Thoracic aorta (tissue), 2 donors: ENCODE data around the gene ELL. TPM values are rescaled to one million over a fixed set of nuclear protein-coding genes. Genes with fewer than 3 reads are reported as not detected.

Experiments
- ATAC-seq: fragments of 150-250 bp; one replicate; pipeline ENCODE4 v1.8.0; 2017; ENCODE audit warnings: low read depth; ENCODE audit not compliant: insufficient number of reproducible peaks, low FRiP score
- DNase-seq: peaks from one replicate; pipeline ENCODE4 v3.0.0-alpha.2; 2020; ENCODE audit warnings: low spot score
- H3K27ac ChIP-seq, 2 donors: fragments of 200-600 bp; sonication (generic); 1 replicate in 1 of 2; 2 replicates in 1 of 2; pipeline ENCODE4 v1.5.1; 2016; ENCODE audit warnings: mild to moderate bottlenecking in 2 of 2, moderate library complexity in 2 of 2
- H3K27me3 ChIP-seq: fragments of 200-600 bp; sonication (generic); replicated peaks from 2 replicates; pipeline ENCODE4 v1.6.0; 2016; ENCODE audit warnings: mild to moderate bottlenecking; ENCODE audit not compliant: insufficient read depth
- H3K36me3 ChIP-seq: fragments of 200-600 bp; sonication (generic); one replicate; pipeline ENCODE4 v1.5.1; 2016
- H3K4me1 ChIP-seq, 2 donors: fragments of 200-600 bp; sonication (generic); 1 replicate in 1 of 2; 2 replicates in 1 of 2; pipeline versions ENCODE4 v1.5.1 to v1.6.0; 2016; ENCODE audit warnings: low read depth in 2 of 2, mild to moderate bottlenecking in 1 of 2; ENCODE audit not compliant: control insufficient read depth in 1 of 2
- H3K4me3 ChIP-seq: fragments of 200-600 bp; sonication (generic); 2 replicates; pipeline ENCODE4 v1.5.1; 2016; ENCODE audit warnings: mild to moderate bottlenecking
- H3K9me3 ChIP-seq: fragments of 200-600 bp; sonication (generic); 2 replicates; pipeline ENCODE4 v1.5.1; 2016
- CTCF ChIP-seq: fragments of 200-600 bp; sonication (generic); IDR thresholded peaks from one replicate; pipeline ENCODE4 v1.5.1; 2019; ENCODE audit warnings: antibody characterized with exemption
- total RNA-seq, 2 donors: library from RNA; depleted of rRNA; stranded (reverse); fragments of >200 nt; gene quantifications; one replicate each; pipeline versions ENCODE4 v1.1.0 to v1.2.3, GENCODE V29; 2016

Gene ELL
- total RNA-seq, 2 donors from 2014 or later: 28.3 to 35.0 TPM

GRCh38 chr19:18456279-18456678 lies 65.6 kb downstream of the ELL start:
- peak overlapping the region; percentile 29 to 42 for H3K27ac ChIP-seq
- TF ChIP-seq CTCF: no peak
- H3K27me3 ChIP-seq: no peaks in the 10 kb centered on the region
- H3K4me3 ChIP-seq: no peak overlapping the region
- no peaks in the 10 kb centered on the region for H3K9me3 ChIP-seq
- DNase-seq: no peak
- H3K4me1 ChIP-seq: peaks cover 20 to 34% of the 10 kb centered on the region in 2 donors
- H3K36me3 ChIP-seq: peaks cover 19% of the 10 kb centered on the region
- ATAC-seq: no peak

GRCh38 chr19:18453269-18454024 lies 68.4 kb downstream of the ELL start:
- H3K4me1 ChIP-seq: peaks cover 4 to 27% of the 10 kb centered on the region in 2 donors
- DNase-seq (no peak), ATAC-seq (no peak)
- H3K4me3 ChIP-seq: no peak overlapping the region
- TF ChIP-seq CTCF: no peak
- peaks cover 40% of the 10 kb centered on the region for H3K36me3 ChIP-seq
- H3K27ac ChIP-seq: no peak overlapping the region
- H3K27me3 ChIP-seq: no peaks in the 10 kb centered on the region
- no peaks in the 10 kb centered on the region for H3K9me3 ChIP-seq

- H3K9me3 ChIP-seq: no peaks in the 10 kb centered on the region
- H3K27me3 ChIP-seq: no peaks in the 10 kb centered on the region
- H3K36me3 ChIP-seq: peaks cover 46% of the 10 kb centered on the region
- DNase-seq: no peak
- no peak for TF ChIP-seq CTCF
- H3K27ac ChIP-seq: no peak overlapping the region
- no peak for ATAC-seq
- peaks cover 4 to 19% of the 10 kb centered on the region in 2 donors for H3K4me1 ChIP-seq
- H3K4me3 ChIP-seq: no peak overlapping the region
These were observed 69.5 kb downstream of the ELL start for GRCh38 chr19:18452386-18452785.

GRCh38 chr19:18450931-18451836 lies 70.7 kb downstream of the ELL start:
- Histone ChIP-seq H3K36me3 (peaks cover 52% of the 10 kb centered on the region), H3K27ac (no peak overlapping the region), H3K27me3 (no peaks in the 10 kb centered on the region), H3K9me3 (no peaks in the 10 kb centered on the region), H3K4me1 (peaks cover 0 to 8% of the 10 kb centered on the region in 2 donors), H3K4me3 (no peak overlapping the region)
- ATAC-seq (peak; percentile 56), DNase-seq (no peak)
- peak; percentile 98 for TF ChIP-seq CTCF
